Measurements from ENCODE around the gene SWT1. TPM values are rescaled to one million over a fixed set of nuclear protein-coding genes. Genes with fewer than 3 reads are reported as not detected.

Gene SWT1
- total RNA-seq, 2 experiments from 2014 or later, result 2.2 to 2.4 TPM

DNA sequence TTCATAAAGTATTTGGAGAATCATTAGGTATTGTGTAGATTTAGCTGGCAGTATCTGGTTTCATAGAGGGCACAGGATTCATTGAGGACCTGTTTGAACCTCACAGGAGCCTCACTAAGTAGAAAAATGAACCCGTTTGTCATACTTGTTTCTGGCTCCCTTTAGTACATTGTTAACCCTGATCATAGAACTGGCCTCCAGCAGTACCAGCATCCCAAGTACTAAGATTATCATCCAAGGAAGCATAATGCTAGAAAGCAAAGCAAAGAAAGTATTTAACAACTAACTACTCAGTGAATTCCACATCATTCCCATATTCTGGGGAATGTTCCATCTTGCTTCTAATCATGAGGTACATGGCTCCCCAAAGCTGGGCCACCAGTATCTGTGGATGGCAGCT lies 105.2 kb downstream of the SWT1 start:
- Mint-ChIP-seq H3K4me3 (no peak overlapping the region), H3K27me3 (no peaks in the 10 kb centered on the region), H3K4me1 (peaks cover 2% of the 10 kb centered on the region), H3K36me3 (no peaks in the 10 kb centered on the region), H3K9me3 (ENCODE audit: low read depth) (no peaks in the 10 kb centered on the region), H3K27ac (no peak overlapping the region)
- DNase-seq (no peak), ATAC-seq (no peak)
- CTCF ChIA-PET, result no interaction called here

DNA sequence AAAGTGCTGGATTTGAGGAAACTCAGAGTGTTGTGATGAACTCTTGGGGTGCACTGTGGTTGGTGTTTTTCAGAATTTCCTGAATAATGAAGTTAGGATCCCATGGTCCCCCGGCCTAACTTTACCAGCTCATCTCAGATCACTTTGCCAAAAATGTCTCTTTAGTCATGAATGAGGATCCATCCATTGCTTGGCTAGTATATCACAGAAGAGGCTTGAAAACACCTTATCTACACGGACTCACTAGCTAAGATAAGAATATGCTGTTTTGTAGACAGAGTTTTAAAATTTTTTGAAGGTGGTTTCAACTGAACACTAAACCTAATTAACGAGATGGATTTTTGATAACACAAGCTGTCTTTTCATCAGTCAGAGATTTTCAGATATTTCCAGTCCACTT lies 106.3 kb downstream of the SWT1 start:
- CTCF ChIA-PET, result no interaction called here
- no peaks in the 10 kb centered on the region for H3K27me3 Mint-ChIP-seq
- DNase-seq (no peak), ATAC-seq (no peak)
- H3K36me3 Mint-ChIP-seq, result no peaks in the 10 kb centered on the region
- no peak overlapping the region for H3K4me3 Mint-ChIP-seq
- H3K27ac Mint-ChIP-seq, result no peak overlapping the region
- H3K4me1 Mint-ChIP-seq, result no peaks in the 10 kb centered on the region
- no peaks in the 10 kb centered on the region for H3K9me3 Mint-ChIP-seq (ENCODE audit: low read depth)

DNA sequence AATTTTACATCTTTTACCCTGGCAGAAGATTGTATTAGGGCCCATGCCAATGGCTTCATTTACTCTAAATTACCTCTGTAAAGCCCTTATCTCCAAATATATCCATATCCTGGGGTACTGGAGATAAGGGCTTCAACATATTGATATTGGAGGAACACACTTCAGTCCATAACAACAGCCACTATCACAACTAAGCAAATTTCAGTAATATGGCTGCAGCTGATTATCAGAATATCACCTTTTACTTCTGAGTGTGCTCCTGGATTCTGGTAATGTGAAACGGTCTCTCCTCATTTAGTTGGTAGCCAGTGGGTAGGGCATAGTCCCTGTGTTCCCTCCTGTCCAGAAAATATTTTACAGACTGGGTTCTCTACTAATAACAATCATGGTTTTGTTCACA lies 106.8 kb downstream of the SWT1 start:
- Mint-ChIP-seq H3K27me3 (no peaks in the 10 kb centered on the region), H3K36me3 (no peaks in the 10 kb centered on the region), H3K9me3 (ENCODE audit: low read depth) (no peaks in the 10 kb centered on the region), H3K27ac (no peak overlapping the region), H3K4me1 (no peaks in the 10 kb centered on the region), H3K4me3 (no peak overlapping the region)
- DNase-seq (no peak), ATAC-seq (no peak)
- CTCF ChIA-PET, result no interaction called here

DNA sequence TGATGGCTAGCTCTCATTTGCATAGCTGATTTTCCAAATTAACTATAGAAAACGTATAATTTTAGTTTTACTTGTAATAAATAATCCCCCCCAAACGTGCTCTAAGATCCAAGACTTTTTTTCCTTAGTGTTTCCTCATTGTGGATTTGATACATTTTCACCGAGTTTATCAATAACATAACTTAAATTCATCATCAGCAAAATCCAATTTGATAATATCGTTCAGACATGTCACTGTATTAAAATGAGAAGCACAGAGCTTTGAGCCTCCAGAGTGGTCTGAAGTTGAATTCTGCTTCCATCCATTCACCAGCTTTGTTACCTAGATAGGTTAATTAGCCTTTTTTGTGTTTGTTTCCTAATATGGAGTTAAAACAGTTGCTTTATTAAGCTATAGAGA lies 108.3 kb downstream of the SWT1 start:
- CTCF ChIA-PET, result interaction anchor here (1.6 kb wide), 1 partner anchor 95 kb away, joined by 4 read pairs; no protein-coding TSS in a partner anchor
- Mint-ChIP-seq H3K4me3 (no peak overlapping the region), H3K27me3 (no peaks in the 10 kb centered on the region), H3K4me1 (no peaks in the 10 kb centered on the region), H3K9me3 (ENCODE audit: low read depth) (no peaks in the 10 kb centered on the region), H3K36me3 (no peaks in the 10 kb centered on the region), H3K27ac (no peak overlapping the region)
- ATAC-seq (no peak), DNase-seq (no peak)

DNA sequence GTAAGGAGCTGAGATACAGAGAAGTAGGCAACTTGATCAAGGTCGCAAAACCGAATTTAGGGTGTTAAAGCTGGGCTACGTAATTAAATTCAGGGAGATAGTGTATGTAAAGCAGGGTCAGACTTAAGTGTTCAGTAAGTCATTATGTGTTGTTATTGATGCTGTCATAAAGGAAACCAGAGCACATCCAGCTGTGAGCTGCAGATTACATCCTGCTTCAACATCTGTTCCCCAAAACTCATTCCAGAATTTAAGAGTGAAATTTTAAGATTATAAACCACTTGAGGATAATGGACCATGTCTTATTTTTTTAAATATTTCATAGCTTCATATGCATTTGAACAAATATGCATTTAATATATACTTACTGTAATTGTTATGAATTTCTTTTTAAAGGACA lies 110.3 kb downstream of the SWT1 start:
- DNase-seq, result no peak
- no peaks in the 10 kb centered on the region for H3K9me3 Mint-ChIP-seq (ENCODE audit: low read depth)
- no peaks in the 10 kb centered on the region for H3K27me3 Mint-ChIP-seq
- CTCF ChIA-PET, result interaction anchor here (1.2 kb wide), 1 partner anchor 603 kb away, joined by 3 read pairs; no protein-coding TSS in a partner anchor
- no peaks in the 10 kb centered on the region for H3K36me3 Mint-ChIP-seq
- ATAC-seq, result no peak
- no peak overlapping the region for H3K4me3 Mint-ChIP-seq
- H3K27ac Mint-ChIP-seq, result no peak overlapping the region
- no peaks in the 10 kb centered on the region for H3K4me1 Mint-ChIP-seq

DNA sequence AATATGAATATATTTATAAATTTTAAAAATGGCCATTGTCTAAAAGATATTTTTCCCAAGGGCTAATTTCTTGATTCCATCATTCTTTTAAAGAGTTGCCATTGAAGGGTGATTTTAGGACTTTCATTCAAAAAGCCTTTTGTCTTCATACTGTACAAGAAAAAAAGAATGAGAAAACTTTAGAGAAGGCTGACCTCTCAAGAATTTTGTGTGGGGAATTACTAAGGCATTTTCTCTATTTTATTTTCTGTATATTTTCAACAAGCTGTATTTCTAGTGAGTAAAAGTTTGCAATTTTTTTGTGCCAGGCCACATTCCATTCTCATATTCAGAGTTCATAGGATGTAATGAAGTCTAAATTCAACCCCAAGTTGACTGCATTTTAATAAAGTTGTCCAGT lies 110.7 kb downstream of the SWT1 start:
- DNase-seq (no peak), ATAC-seq (no peak)
- no peak overlapping the region for H3K4me3 Mint-ChIP-seq
- H3K36me3 Mint-ChIP-seq, result no peaks in the 10 kb centered on the region
- no peaks in the 10 kb centered on the region for H3K4me1 Mint-ChIP-seq
- no peaks in the 10 kb centered on the region for H3K9me3 Mint-ChIP-seq (ENCODE audit: low read depth)
- H3K27ac Mint-ChIP-seq, result no peak overlapping the region
- H3K27me3 Mint-ChIP-seq, result no peaks in the 10 kb centered on the region
- CTCF ChIA-PET, result no interaction called here

DNA sequence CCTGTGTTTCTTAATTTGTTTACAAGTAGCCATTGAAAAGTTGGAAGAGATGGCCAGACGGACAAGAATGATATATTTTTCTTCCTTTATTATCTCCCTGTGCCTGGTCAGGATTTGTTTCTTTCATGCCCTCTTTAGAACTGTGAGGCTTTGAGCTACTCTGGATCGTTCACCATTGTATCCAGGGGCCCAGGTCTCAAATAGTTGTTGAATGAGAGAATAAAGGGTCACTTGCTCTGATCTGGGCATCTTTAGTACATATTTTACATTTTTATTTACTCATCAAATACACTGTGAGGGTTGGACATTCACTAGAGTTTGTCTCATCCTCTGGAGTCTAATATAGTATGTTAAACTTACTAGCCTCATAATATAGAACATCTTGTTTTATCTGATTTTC lies 111.4 kb downstream of the SWT1 start:
- no peaks in the 10 kb centered on the region for H3K9me3 Mint-ChIP-seq (ENCODE audit: low read depth)
- H3K36me3 Mint-ChIP-seq, result no peaks in the 10 kb centered on the region
- H3K4me3 Mint-ChIP-seq, result no peak overlapping the region
- H3K4me1 Mint-ChIP-seq, result no peaks in the 10 kb centered on the region
- CTCF ChIA-PET, result no interaction called here
- H3K27ac Mint-ChIP-seq, result no peak overlapping the region
- no peak for ATAC-seq
- no peak for DNase-seq
- no peaks in the 10 kb centered on the region for H3K27me3 Mint-ChIP-seq

DNA sequence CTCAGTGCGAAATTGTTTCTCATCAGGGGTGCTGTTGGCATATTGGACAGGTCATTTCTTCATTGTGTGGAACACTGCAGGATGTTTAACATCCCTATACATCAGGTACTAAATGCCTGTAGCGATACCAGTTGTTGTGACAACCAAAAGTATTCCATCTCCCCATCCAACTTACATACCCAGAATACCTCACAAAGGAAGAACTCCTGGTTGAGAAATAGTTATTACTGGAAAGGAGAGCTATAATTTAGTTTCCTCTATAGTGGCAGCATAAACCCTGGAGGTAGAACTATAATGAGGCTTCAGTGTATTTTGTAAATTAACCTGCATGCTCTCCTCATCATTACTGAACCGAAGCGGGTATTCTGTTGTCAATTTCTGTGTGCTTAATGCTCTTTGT lies 115.0 kb downstream of the SWT1 start:
- CTCF ChIA-PET, result no interaction called here
- ATAC-seq (no peak), DNase-seq (no peak)
- H3K4me1 Mint-ChIP-seq, result no peaks in the 10 kb centered on the region
- H3K27me3 Mint-ChIP-seq, result no peaks in the 10 kb centered on the region
- H3K36me3 Mint-ChIP-seq, result no peaks in the 10 kb centered on the region
- H3K27ac Mint-ChIP-seq, result no peak overlapping the region
- H3K9me3 Mint-ChIP-seq (ENCODE audit: low read depth), result no peaks in the 10 kb centered on the region
- H3K4me3 Mint-ChIP-seq, result no peak overlapping the region

DNA sequence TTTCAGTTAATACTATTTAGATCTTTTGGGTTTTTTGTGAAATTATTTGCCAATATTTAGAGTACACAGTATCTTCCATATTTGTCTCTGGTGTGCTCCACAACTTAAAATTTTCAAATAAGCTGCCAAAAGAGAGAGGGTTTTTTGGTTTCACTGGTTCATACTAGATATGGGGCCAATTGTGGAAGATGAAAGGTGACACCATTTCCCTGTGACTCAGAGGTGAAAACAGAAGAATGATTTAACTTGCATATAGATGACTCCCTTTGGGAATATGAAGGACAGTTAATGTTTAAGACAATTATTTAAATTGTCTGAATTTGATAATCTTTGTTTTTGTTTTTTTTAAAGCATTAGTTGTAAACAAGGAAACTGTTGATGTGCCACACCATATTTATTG lies 122.6 kb downstream of the SWT1 start:
- ATAC-seq (no peak), DNase-seq (no peak)
- H3K9me3 Mint-ChIP-seq (ENCODE audit: low read depth), result no peaks in the 10 kb centered on the region
- no peak overlapping the region for H3K27ac Mint-ChIP-seq
- no peaks in the 10 kb centered on the region for H3K27me3 Mint-ChIP-seq
- peaks cover 15% of the 10 kb centered on the region for H3K4me1 Mint-ChIP-seq
- H3K4me3 Mint-ChIP-seq, result no peak overlapping the region
- H3K36me3 Mint-ChIP-seq, result peaks cover 8% of the 10 kb centered on the region
- CTCF ChIA-PET, result no interaction called here

DNA sequence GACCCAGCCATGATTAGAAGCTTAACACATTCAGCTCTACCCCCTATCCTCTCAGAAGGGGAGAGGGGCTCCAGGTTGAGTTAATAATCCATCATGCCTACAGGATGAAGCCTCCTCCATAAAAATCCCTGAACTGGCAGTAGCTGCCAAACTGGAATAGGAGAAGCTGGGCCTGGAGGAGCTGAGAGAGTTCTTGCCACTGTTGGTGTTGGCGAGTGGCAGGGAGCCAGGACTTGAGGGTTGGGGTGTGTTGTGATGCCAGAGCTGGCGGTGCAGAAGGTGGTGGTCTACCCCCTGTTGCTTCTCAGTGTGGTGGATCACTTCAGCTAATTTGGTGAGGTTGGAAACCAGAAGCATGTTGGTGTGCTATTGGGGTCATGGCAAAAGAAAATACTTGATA lies 123.6 kb downstream of the SWT1 start:
- CTCF ChIA-PET, result no interaction called here
- peaks cover 8% of the 10 kb centered on the region for H3K36me3 Mint-ChIP-seq
- DNase-seq, result no peak

DNA sequence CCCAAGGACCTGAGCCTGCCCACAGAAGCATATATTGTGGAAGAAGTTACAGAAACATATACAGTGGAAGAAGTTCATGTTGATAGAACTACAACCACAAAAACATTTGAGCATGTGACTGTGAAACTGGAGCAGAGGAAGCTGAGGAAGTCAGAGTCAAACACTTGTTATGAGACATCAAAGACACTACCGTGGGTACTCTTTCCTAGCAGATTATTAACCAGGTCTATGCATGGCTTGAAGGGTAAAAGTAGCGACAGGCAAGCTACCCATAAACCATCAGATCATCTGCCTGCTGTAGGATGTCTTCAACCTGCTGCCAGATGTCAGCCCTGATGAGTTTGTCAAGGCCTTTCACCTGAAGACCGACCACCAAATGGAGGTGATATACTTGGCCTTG lies 124.3 kb downstream of the SWT1 start:
- H3K4me3 Mint-ChIP-seq, result no peak overlapping the region
- CTCF ChIA-PET, result interaction anchor here (1.0 to 1.3 kb wide), 2 partner anchors 111 to 400 kb away, joined by 3 read pairs; no protein-coding TSS in a partner anchor

More for the DNA sequence above, 123.6 kb downstream of the SWT1 start:
- no peak for ATAC-seq
- Mint-ChIP-seq H3K9me3 (ENCODE audit: low read depth) (no peaks in the 10 kb centered on the region), H3K4me1 (peaks cover 15% of the 10 kb centered on the region), H3K27me3 (no peaks in the 10 kb centered on the region), H3K4me3 (no peak overlapping the region), H3K27ac (no peak overlapping the region)

DNA sequence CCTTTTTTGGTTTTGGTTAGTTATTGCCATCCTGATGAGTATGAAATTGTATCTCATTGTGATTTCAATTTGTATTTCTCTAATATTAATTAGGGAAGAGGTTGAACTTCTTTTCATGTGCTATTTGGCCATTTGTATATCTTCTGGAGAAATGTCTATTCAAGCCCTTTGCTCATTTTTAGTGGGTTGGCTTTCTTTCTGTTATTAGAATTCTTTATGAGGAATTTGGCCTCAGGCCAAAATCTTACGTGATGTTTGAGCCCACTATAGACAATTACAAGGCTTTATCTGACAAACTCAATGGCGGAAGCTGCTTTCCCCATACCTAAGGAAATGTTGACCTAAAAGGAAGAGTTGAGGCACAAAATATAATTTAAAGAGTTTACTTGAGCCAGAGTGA lies 127.1 kb downstream of the SWT1 start:
- Mint-ChIP-seq H3K27ac (no peak overlapping the region), H3K36me3 (peaks cover 9% of the 10 kb centered on the region), H3K27me3 (no peaks in the 10 kb centered on the region), H3K9me3 (ENCODE audit: low read depth) (no peaks in the 10 kb centered on the region), H3K4me3 (no peak overlapping the region), H3K4me1 (peaks cover 22% of the 10 kb centered on the region)
- CTCF ChIA-PET, result no interaction called here
- ATAC-seq, result no peak
- DNase-seq, result no peak

More for the DNA sequence above, 124.3 kb downstream of the SWT1 start:
- Mint-ChIP-seq H3K27me3 (no peaks in the 10 kb centered on the region), H3K27ac (peak overlapping the region; percentile 63), H3K9me3 (ENCODE audit: low read depth) (no peaks in the 10 kb centered on the region), H3K36me3 (peaks cover 8% of the 10 kb centered on the region), H3K4me1 (peaks cover 15% of the 10 kb centered on the region)
- no peak for DNase-seq
- peak; percentile 66 for ATAC-seq

DNA sequence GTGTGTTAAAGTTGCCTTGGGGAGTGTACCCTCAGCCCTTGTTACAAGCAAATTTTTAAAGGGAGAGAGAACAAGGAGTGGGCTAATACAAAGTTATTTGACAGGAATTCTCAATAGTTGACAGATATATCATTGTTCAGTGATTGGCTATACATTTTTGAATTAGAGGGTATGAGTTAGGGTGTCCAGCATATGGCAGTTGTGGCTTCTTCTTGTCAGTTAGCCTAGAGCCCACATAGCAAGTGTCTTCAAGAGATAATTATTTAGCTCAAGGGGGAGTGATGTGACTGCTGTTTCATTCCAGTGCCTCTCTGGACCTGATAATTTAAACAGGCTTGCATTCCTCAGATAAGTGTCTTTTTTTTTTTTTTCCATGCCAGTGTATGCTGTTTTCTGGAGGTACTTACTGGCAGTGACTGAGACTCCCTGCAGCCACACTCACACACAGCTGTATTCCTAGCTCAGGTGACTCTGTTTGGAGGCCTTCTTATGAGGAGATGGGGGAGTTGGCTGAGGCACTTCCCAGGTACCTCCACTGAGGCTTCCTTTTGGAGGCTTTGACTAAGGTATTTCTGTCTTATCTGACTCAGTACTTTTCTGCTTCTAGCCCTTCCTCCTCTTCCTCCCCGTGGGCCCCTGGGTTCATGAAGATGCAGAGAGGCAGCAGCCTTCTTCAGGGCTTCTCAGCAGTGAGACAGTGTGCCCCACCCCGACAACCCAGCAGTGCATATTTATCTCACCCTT lies 127.7 kb downstream of the SWT1 start:
- Mint-ChIP-seq H3K27ac (no peak overlapping the region), H3K4me1 (peaks cover 28% of the 10 kb centered on the region), H3K27me3 (no peaks in the 10 kb centered on the region), H3K9me3 (ENCODE audit: low read depth) (no peaks in the 10 kb centered on the region), H3K36me3 (peaks cover 11% of the 10 kb centered on the region), H3K4me3 (no peak overlapping the region)
- ATAC-seq (no peak), DNase-seq (no peak)
- CTCF ChIA-PET, result no interaction called here

DNA sequence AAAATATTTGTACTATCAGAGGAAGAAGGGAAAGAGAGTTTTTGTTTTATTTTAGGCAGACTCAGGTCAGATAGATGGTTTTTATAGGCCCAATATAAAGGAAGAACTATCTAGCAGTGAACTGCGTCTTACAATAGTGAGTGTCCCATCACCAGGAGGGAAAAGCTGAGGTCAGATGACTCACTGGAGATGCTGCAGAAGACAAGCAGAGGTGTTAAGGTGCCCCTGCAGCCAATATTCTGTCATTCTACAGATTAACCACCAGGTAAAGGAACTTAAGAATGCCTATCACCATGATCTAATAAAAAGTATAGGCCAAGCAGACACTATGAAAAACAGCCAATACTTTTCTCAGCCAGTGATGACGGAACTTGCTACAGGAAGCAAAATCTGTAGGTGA lies 130.5 kb downstream of the SWT1 start:
- no peak for ATAC-seq

More for the DNA sequence above, 130.5 kb downstream of the SWT1 start:
- Mint-ChIP-seq H3K9me3 (ENCODE audit: low read depth) (no peaks in the 10 kb centered on the region), H3K27me3 (no peaks in the 10 kb centered on the region), H3K4me3 (no peak overlapping the region), H3K4me1 (peaks cover 16% of the 10 kb centered on the region), H3K36me3 (peaks cover 16% of the 10 kb centered on the region), H3K27ac (no peak overlapping the region)
- DNase-seq, result no peak
- CTCF ChIA-PET, result no interaction called here

All from activated CD8-positive, alpha-beta memory T cell treated with anti-CD3 and anti-CD28 coated beads, Interleukin-2, amount 10 ng/mL, durations not matched to agents 7 days and 5 days (primary cell).